COLO668 (cell line): ENCODE data around the gene MTFR1L.

ENCODE experiments used
- DNase-seq: peaks from one replicate; lab custom pipeline; 2025; ENCODE audit not compliant: unreplicated experiment; lab: John Stamatoyannopoulos, UW

MTFR1L gene

GRCh38 chr1:25861316-25862286, 41.8 kb downstream of the MTFR1L start:
- no peak for DNase-seq

GRCh38 chr1:25862785-25863485, 43.2 kb downstream of the MTFR1L start:
- no peak for DNase-seq

GRCh38 chr1:25863486-25864262, 43.9 kb downstream of the MTFR1L start:
- no peak for DNase-seq

GRCh38 chr1:25864434-25864833, 44.7 kb downstream of the MTFR1L start:
- DNase-seq, result no peak

GRCh38 chr1:25866288-25866687, 46.5 kb downstream of the MTFR1L start:
- no peak for DNase-seq

- DNase-seq, result peak; percentile 47
These were observed 47.6 kb downstream of the MTFR1L start for GRCh38 chr1:25867210-25867991.

GRCh38 chr1:25869909-25870606, 50.3 kb downstream of the MTFR1L start:
- DNase-seq, result no peak

GRCh38 chr1:25870614-25871013, 50.9 kb downstream of the MTFR1L start:
- no peak for DNase-seq

- DNase-seq, result no peak
These were observed 51.4 kb downstream of the MTFR1L start for GRCh38 chr1:25871086-25871703.

- DNase-seq, result no peak
These were observed 52.1 kb downstream of the MTFR1L start for GRCh38 chr1:25871704-25872494.

GRCh38 chr1:25872713-25873112, 53.0 kb downstream of the MTFR1L start:
- no peak for DNase-seq

- DNase-seq, result no peak
These were observed 53.4 kb downstream of the MTFR1L start for GRCh38 chr1:25873120-25873519.

GRCh38 chr1:25874209-25874608, 54.5 kb downstream of the MTFR1L start:
- DNase-seq, result no peak

GRCh38 chr1:25874635-25875153, 54.9 kb downstream of the MTFR1L start:
- DNase-seq, result no peak

- DNase-seq, result peak; percentile 88
These were observed 55.6 kb downstream of the MTFR1L start, which contains the start of gene PAQR7 for GRCh38 chr1:25875154-25875855. Gene PAQR7 (minus strand): TSS chr1:25875708. CDS start chr1:25863839, 11,869 bp downstream.

GRCh38 chr1:25875856-25876692, 56.3 kb downstream of the MTFR1L start:
- DNase-seq, result no peak

GRCh38 chr1:25876693-25877077, 56.9 kb downstream of the MTFR1L start:
- no peak for DNase-seq
